Keratinocyte (primary cell): ENCODE data around the gene ETV3. TPM values are rescaled to one million over a fixed set of nuclear protein-coding genes. Genes with fewer than 3 reads are reported as not detected.

ENCODE experiments used
- DNase-seq: peaks from one replicate; pipeline ENCODE4 v3.0.0-alpha.2; 2011; ENCODE audit warnings: low read depth, missing footprints, low spot score
- FAIRE-seq: peaks from 2 replicates; lab custom pipeline; 2011; peaks lifted over from hg19 to GRCh38; lab: Jason Lieb, UNC
- H2AFZ ChIP-seq: 2 replicates; pipeline ENCODE4 v1.6.0; 2012; ENCODE audit warnings: low read length, control low read depth, inconsistent platforms; ENCODE audit not compliant: control insufficient read depth
- H3K27ac ChIP-seq: 2 replicates; pipeline ENCODE4 v1.5.1; 2011; ENCODE audit warnings: low read length; ENCODE audit not compliant: control insufficient read depth, insufficient read depth
- H3K27me3 ChIP-seq: 3 replicates; pipeline ENCODE4 v1.6.0; 2011; ENCODE audit warnings: low read length; ENCODE audit not compliant: control insufficient read depth, insufficient read depth; ENCODE audit errors: extremely low read depth
- H3K36me3 ChIP-seq, 2 experiments: 2 replicates in 1 of 2; 3 replicates in 1 of 2; pipeline ENCODE4 v1.5.1; 2011; ENCODE audit warnings: low read length in 2 of 2, mild to moderate bottlenecking in 1 of 2; ENCODE audit not compliant: control insufficient read depth in 2 of 2, insufficient read depth in 2 of 2; ENCODE audit errors: extremely low read depth in 1 of 2
- H3K4me1 ChIP-seq: 3 replicates; pipeline ENCODE4 v1.5.1; 2011; ENCODE audit warnings: low read length; ENCODE audit not compliant: control insufficient read depth, insufficient read depth; ENCODE audit errors: extremely low read depth
- H3K4me2 ChIP-seq: 3 replicates; pipeline ENCODE4 v1.6.0; 2011; ENCODE audit warnings: low read depth, low read length; ENCODE audit not compliant: control insufficient read depth, insufficient read depth; ENCODE audit errors: extremely low read depth
- H3K4me3 ChIP-seq, 3 experiments: fragments of 200-600 bp in 1 of 3; sonication (generic) in 1 of 3; 2 replicates in 2 of 3; 3 replicates in 1 of 3; pipeline ENCODE4 v1.5.1; 2011 to 2016; ENCODE audit warnings: low read length in 3 of 3, mild to moderate bottlenecking in 3 of 3, control low read depth in 2 of 3, inconsistent platforms in 1 of 3, low read depth in 1 of 3, mixed read lengths in 1 of 3, mixed run types in 1 of 3, moderate library complexity in 1 of 3; ENCODE audit not compliant: control insufficient read depth in 2 of 3, insufficient read depth in 2 of 3; ENCODE audit errors: extremely low read depth in 1 of 3
- H3K79me2 ChIP-seq: 2 replicates; pipeline ENCODE4 v1.6.0; 2012; ENCODE audit warnings: low read length; ENCODE audit not compliant: control insufficient read depth, insufficient read depth
- H3K9ac ChIP-seq: 3 replicates; pipeline ENCODE4 v1.6.0; 2011; ENCODE audit warnings: low read length; ENCODE audit not compliant: control insufficient read depth, insufficient read depth; ENCODE audit errors: extremely low read depth
- H3K9me1 ChIP-seq: 3 replicates; pipeline ENCODE4 v1.6.0; 2011; ENCODE audit warnings: low read length; ENCODE audit not compliant: control insufficient read depth, insufficient read depth; ENCODE audit errors: extremely low read depth
- H3K9me3 ChIP-seq: 2 replicates; pipeline ENCODE4 v1.5.1; 2012; ENCODE audit warnings: low read depth, low read length; ENCODE audit not compliant: control insufficient read depth
- H4K20me1 ChIP-seq: 3 replicates; pipeline ENCODE4 v1.6.0; 2011; ENCODE audit warnings: low read length; ENCODE audit not compliant: control insufficient read depth, insufficient read depth; ENCODE audit errors: extremely low read depth
- EZH2 ChIP-seq: IDR thresholded peaks from one replicate; pipeline ENCODE4 v1.6.1; 2012; ENCODE audit warnings: inconsistent platforms, mild to moderate bottlenecking, low read length, moderate library complexity
- dilution Hi-C: fragments of 300-500 bp; cut with MboI; formaldehyde crosslinking; loops from one replicate; pipeline ENCODE4 v1.7.0; 2020; ENCODE audit warnings: low sequenced_read_pairs; ENCODE audit not compliant: extremely low pct_ligation_motif_present
- polyA plus RNA-seq, 5 experiments: library from polyadenylated mRNA; depleted of rRNA in 3 of 5; stranded (reverse) in 3 of 5; stranded (forward) in 1 of 5; unstranded in 1 of 5; fragments of >200 nt; gene quantifications; 1 replicate in 1 of 5; 2 replicates in 3 of 5; 3 replicates in 1 of 5; pipeline versions ENCODE4 v1.2.1 to v1.2.3, GENCODE V29; 2011 to 2012; ENCODE audit warnings: missing spikeins in 2 of 5, low read depth in 1 of 5, low replicate concordance in 1 of 5
- TF ChIP-seq, protein P1 (sequence below), 3 experiments: IDR thresholded peaks in 1 of 3; conservative IDR thresholded peaks in 1 of 3; optimal IDR thresholded peaks in 1 of 3; 2 replicates in 2 of 3; 3 replicates in 1 of 3; pipeline versions ENCODE3 to v1.5.1; 2011; ENCODE audit warnings: low read length in 3 of 3, mild to moderate bottlenecking in 3 of 3, moderate library complexity in 2 of 3, control low read depth in 1 of 3, inconsistent platforms in 1 of 3; ENCODE audit not compliant: insufficient read depth in 2 of 3; ENCODE audit errors: extremely low read depth in 1 of 3

Gene ETV3
- polyA plus RNA-seq, 1 donor (not counting 4 experiments of a cell fraction or from before 2014, with no cell fraction given): 22.3 TPM

- TF ChIP-seq, protein P1, sequence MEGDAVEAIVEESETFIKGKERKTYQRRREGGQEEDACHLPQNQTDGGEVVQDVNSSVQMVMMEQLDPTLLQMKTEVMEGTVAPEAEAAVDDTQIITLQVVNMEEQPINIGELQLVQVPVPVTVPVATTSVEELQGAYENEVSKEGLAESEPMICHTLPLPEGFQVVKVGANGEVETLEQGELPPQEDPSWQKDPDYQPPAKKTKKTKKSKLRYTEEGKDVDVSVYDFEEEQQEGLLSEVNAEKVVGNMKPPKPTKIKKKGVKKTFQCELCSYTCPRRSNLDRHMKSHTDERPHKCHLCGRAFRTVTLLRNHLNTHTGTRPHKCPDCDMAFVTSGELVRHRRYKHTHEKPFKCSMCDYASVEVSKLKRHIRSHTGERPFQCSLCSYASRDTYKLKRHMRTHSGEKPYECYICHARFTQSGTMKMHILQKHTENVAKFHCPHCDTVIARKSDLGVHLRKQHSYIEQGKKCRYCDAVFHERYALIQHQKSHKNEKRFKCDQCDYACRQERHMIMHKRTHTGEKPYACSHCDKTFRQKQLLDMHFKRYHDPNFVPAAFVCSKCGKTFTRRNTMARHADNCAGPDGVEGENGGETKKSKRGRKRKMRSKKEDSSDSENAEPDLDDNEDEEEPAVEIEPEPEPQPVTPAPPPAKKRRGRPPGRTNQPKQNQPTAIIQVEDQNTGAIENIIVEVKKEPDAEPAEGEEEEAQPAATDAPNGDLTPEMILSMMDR (optimal IDR thresholded peaks at IDR 0.05 in 1 of 3, IDR thresholded peaks at IDR 0.05 in 1 of 3, conservative IDR thresholded peaks at IDR 0.05 in 1 of 3; ENCODE audit: extremely low read depth in 1 of 3, insufficient read depth in 2 of 3, low read length in 3 of 3): no peak
- no peak for TF ChIP-seq EZH2
- H2AFZ ChIP-seq: no peak overlapping the region
- H3K4me2 ChIP-seq: no peak overlapping the region
- DNase-seq: no peak
- H3K9me3 ChIP-seq: no peaks in the 10 kb centered on the region
- no peak for FAIRE-seq
- H3K9me1 ChIP-seq: no peaks in the 10 kb centered on the region
- peaks cover 34% of the 10 kb centered on the region for H3K27me3 ChIP-seq
- no peak overlapping the region for H3K4me3 ChIP-seq
- no peaks in the 10 kb centered on the region for H3K36me3 ChIP-seq
- H3K79me2 ChIP-seq: no peaks in the 10 kb centered on the region
- dilution Hi-C loops: no loop called here
- peaks cover 4% of the 10 kb centered on the region for H3K4me1 ChIP-seq
- H3K9ac ChIP-seq: no peak overlapping the region
- no peak overlapping the region for H3K27ac ChIP-seq
- H4K20me1 ChIP-seq: no peaks in the 10 kb centered on the region
These were observed 31.4 kb downstream of the ETV3 start for GRCh38 chr1:157106813-157107189.

DNA sequence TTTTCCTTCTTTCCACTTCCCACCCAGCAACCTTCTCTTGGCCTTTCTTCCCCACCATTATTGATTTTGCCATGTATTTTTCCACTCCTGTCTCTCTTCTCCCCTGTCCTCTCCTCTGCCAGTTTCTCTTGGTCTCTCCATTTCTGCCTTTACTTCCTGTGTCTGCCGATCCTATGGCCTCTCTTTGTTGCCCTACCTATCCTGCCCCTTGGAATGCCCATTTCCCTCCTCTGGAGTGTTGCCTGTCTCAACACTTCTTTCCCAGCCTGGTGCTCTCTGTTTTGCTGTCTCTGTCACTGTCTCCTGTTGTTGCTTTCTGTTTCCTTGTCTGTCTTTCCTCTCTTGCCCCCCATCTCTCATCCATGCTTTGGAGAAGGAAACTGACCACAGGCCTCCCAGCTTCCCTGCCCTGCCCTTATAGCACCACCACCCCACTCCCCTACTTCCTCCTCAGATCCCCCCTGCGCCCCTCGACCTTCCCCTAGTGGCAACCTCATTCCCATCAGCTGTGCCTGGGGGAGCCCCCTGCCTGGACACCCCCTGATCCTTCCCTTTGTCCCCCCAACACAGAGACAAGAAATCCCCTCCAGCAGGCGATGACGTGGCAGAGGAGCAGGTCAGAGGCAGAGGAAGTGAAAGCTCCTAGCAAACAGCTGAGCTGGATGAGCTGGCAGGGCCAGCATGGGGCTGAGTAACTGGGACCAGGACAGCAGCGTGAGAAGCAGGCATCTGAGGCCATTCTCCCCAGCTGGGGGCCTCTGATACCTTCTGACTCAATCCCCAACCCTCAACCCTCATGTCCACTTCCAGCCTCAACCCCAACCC, 32.0 kb downstream of the ETV3 start:
- no peak overlapping the region for H3K9ac ChIP-seq
- H3K4me3 ChIP-seq: no peak overlapping the region
- H3K4me1 ChIP-seq: peaks cover 7% of the 10 kb centered on the region
- no peaks in the 10 kb centered on the region for H4K20me1 ChIP-seq
- H3K36me3 ChIP-seq: no peaks in the 10 kb centered on the region
- peaks cover 34% of the 10 kb centered on the region for H3K27me3 ChIP-seq
- no peak for TF ChIP-seq EZH2
- TF ChIP-seq, protein P1 (optimal IDR thresholded peaks at IDR 0.05 in 1 of 3, IDR thresholded peaks at IDR 0.05 in 1 of 3, conservative IDR thresholded peaks at IDR 0.05 in 1 of 3; ENCODE audit: extremely low read depth in 1 of 3, insufficient read depth in 2 of 3, low read length in 3 of 3): no peak
- dilution Hi-C loops: no loop called here
- no peaks in the 10 kb centered on the region for H3K9me3 ChIP-seq
- H2AFZ ChIP-seq: no peak overlapping the region
- H3K79me2 ChIP-seq: no peaks in the 10 kb centered on the region
- no peak overlapping the region for H3K4me2 ChIP-seq
- H3K27ac ChIP-seq: no peak overlapping the region
- DNase-seq: no peak
- no peaks in the 10 kb centered on the region for H3K9me1 ChIP-seq
- FAIRE-seq: no peak
